ENCODE results near the gene UROC1. TPM values are rescaled to one million over a fixed set of nuclear protein-coding genes. Genes with fewer than 3 reads are reported as not detected.

UROC1 gene
- total and polyA plus RNA-seq, 2 experiments from 2014 or later = not detected

DNA sequence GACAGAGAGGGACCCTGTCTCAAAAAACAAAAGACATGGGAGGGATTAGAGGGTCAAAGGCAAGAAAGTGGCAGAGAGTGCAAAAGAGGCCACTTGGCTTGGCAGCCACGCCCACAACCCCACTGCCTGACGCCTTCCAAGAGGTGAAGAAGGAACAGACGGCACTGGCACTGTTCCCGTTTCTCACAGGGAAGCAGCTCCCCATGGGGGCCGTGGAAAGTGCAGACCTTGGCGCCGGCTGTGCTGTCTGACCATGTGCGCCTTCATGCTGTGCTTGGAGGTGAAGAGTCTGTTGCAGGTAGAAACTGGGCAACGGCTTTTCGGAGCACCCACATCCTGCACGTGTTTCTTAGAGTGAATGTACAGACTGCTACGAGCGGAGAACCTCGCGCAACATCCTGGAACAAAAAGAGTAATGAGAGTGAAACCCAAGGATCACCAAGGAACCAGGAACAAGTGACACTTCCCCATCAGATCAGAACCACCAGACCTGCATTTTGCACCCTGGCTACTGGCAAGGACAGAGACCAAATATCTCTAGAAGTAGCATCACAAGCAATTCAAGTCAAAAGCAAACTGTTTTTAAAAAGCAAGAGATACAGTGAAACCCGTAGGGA is 51.5 kb downstream of the UROC1 start:
- Histone ChIP-seq H3K9me2 (ENCODE audit: insufficient read depth) (no peaks in the 10 kb centered on the region), H3K4me3 (no peak overlapping the region), H3K4me2 (no peak overlapping the region), H3F3A (replicated peaks; ENCODE audit: low read depth) (no peaks in the 10 kb centered on the region), H3K27me3 (ENCODE audit: insufficient read depth) (no peaks in the 10 kb centered on the region), H3K79me2 (replicated peaks; ENCODE audit: insufficient read depth) (peaks cover 44% of the 10 kb centered on the region), H3K36me3 (ENCODE audit: insufficient read depth) (peaks cover 48% of the 10 kb centered on the region), H3K4me1 (ENCODE audit: insufficient read depth) (no peaks in the 10 kb centered on the region), H2AFZ (no peak overlapping the region), H4K20me1 (replicated peaks; ENCODE audit: insufficient read depth) (peaks cover 30% of the 10 kb centered on the region), H3K27ac (ENCODE audit: low read depth) (no peak overlapping the region)
- ATAC-seq (no peak), DNase-seq (ENCODE audit: low spot score) (no peak)
- Mint-ChIP-seq H3K36me3 (ENCODE audit: low read depth) (peaks cover 83% of the 10 kb centered on the region), H3K9me3 (no peaks in the 10 kb centered on the region), H3K4me3 (no peak overlapping the region), H3K27me3 (ENCODE audit: insufficient read depth, low read depth, poor library complexity) (peaks cover 9% of the 10 kb centered on the region), H3K27ac (no peak overlapping the region), H3K4me1 (no peaks in the 10 kb centered on the region)
- TF ChIP-seq, protein P1, sequence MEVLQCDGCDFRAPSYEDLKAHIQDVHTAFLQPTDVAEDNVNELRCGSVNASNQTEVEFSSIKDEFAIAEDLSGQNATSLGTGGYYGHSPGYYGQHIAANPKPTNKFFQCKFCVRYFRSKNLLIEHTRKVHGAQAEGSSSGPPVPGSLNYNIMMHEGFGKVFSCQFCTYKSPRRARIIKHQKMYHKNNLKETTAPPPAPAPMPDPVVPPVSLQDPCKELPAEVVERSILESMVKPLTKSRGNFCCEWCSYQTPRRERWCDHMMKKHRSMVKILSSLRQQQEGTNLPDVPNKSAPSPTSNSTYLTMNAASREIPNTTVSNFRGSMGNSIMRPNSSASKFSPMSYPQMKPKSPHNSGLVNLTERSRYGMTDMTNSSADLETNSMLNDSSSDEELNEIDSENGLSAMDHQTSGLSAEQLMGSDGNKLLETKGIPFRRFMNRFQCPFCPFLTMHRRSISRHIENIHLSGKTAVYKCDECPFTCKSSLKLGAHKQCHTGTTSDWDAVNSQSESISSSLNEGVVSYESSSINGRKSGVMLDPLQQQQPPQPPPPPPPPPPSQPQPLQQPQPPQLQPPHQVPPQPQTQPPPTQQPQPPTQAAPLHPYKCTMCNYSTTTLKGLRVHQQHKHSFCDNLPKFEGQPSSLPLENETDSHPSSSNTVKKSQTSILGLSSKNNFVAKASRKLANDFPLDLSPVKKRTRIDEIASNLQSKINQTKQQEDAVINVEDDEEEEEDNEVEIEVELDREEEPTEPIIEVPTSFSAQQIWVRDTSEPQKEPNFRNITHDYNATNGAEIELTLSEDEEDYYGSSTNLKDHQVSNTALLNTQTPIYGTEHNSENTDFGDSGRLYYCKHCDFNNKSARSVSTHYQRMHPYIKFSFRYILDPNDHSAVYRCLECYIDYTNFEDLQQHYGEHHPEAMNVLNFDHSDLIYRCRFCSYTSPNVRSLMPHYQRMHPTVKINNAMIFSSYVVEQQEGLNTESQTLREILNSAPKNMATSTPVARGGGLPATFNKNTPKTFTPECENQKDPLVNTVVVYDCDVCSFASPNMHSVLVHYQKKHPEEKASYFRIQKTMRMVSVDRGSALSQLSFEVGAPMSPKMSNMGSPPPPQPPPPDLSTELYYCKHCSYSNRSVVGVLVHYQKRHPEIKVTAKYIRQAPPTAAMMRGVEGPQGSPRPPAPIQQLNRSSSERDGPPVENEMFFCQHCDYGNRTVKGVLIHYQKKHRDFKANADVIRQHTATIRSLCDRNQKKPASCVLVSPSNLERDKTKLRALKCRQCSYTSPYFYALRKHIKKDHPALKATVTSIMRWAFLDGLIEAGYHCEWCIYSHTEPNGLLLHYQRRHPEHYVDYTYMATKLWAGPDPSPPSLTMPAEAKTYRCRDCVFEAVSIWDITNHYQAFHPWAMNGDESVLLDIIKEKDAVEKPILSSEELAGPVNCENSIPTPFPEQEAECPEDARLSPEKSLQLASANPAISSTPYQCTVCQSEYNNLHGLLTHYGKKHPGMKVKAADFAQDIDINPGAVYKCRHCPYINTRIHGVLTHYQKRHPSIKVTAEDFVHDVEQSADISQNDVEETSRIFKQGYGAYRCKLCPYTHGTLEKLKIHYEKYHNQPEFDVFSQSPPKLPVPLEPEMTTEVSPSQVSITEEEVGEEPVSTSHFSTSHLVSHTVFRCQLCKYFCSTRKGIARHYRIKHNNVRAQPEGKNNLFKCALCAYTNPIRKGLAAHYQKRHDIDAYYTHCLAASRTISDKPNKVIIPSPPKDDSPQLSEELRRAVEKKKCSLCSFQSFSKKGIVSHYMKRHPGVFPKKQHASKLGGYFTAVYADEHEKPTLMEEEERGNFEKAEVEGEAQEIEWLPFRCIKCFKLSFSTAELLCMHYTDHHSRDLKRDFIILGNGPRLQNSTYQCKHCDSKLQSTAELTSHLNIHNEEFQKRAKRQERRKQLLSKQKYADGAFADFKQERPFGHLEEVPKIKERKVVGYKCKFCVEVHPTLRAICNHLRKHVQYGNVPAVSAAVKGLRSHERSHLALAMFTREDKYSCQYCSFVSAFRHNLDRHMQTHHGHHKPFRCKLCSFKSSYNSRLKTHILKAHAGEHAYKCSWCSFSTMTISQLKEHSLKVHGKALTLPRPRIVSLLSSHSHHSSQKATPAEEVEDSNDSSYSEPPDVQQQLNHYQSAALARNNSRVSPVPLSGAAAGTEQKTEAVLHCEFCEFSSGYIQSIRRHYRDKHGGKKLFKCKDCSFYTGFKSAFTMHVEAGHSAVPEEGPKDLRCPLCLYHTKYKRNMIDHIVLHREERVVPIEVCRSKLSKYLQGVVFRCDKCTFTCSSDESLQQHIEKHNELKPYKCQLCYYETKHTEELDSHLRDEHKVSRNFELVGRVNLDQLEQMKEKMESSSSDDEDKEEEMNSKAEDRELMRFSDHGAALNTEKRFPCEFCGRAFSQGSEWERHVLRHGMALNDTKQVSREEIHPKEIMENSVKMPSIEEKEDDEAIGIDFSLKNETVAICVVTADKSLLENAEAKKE (CRISPR knock-in tag; IDR thresholded peaks at IDR 0.05) = no peak
- TF ChIP-seq, protein P2, sequence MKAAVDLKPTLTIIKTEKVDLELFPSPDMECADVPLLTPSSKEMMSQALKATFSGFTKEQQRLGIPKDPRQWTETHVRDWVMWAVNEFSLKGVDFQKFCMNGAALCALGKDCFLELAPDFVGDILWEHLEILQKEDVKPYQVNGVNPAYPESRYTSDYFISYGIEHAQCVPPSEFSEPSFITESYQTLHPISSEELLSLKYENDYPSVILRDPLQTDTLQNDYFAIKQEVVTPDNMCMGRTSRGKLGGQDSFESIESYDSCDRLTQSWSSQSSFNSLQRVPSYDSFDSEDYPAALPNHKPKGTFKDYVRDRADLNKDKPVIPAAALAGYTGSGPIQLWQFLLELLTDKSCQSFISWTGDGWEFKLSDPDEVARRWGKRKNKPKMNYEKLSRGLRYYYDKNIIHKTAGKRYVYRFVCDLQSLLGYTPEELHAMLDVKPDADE (IDR thresholded peaks at IDR 0.05) = no peak
- no peak for TF ChIP-seq CTCF (conservative IDR thresholded peaks at IDR 0.05; ENCODE audit: low read depth in 2 of 2)
- no peak for TF ChIP-seq CREB1 (CRISPR knock-in tag; IDR thresholded peaks at IDR 0.05; ENCODE audit: low read depth)
- TF ChIP-seq ZNF331 (CRISPR knock-in tag; IDR thresholded peaks at IDR 0.05; ENCODE audit: low read depth) = no peak
- no peak for TF ChIP-seq STAT1 (IDR thresholded peaks at IDR 0.05; ENCODE audit: unreplicated experiment)
- TF ChIP-seq ZNF114 (CRISPR knock-in tag; IDR thresholded peaks at IDR 0.05) = no peak
- no peak for TF ChIP-seq NANOG (IDR thresholded peaks at IDR 0.05; ENCODE audit: borderline replicate concordance)
- TF ChIP-seq EZH2phosphoT487 (IDR thresholded peaks at IDR 0.05; ENCODE audit: unreplicated experiment) = no peak
- no peak for TF ChIP-seq POLR2AphosphoS5 (IDR thresholded peaks at IDR 0.05; ENCODE audit: low read depth)
